ENCODE results near the gene AKAP3.

DNA sequence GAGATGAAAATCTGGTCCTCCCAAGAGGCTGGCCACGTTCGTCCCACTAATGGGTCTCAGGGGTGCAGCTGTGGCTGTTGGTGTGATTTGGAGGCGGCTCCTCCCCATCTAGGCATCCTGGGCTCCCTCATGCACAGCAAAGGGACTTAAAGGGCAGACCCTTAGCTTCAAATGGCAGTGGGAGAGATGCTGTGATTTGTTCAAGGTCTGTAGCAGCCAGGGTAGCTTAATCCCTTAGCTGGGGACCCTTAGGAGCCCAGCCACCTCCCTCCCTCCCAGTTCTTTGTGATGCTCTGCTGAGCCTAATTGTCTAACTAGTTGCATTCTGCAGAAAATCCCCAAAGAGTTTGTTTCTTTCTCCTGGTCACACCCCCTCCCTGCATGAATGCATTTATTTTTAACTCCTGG, 68.6 kb downstream of the AKAP3 start:
- TF ChIP-seq, protein P1, sequence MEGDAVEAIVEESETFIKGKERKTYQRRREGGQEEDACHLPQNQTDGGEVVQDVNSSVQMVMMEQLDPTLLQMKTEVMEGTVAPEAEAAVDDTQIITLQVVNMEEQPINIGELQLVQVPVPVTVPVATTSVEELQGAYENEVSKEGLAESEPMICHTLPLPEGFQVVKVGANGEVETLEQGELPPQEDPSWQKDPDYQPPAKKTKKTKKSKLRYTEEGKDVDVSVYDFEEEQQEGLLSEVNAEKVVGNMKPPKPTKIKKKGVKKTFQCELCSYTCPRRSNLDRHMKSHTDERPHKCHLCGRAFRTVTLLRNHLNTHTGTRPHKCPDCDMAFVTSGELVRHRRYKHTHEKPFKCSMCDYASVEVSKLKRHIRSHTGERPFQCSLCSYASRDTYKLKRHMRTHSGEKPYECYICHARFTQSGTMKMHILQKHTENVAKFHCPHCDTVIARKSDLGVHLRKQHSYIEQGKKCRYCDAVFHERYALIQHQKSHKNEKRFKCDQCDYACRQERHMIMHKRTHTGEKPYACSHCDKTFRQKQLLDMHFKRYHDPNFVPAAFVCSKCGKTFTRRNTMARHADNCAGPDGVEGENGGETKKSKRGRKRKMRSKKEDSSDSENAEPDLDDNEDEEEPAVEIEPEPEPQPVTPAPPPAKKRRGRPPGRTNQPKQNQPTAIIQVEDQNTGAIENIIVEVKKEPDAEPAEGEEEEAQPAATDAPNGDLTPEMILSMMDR (IDR thresholded peaks at IDR 0.05): no peak
- TF ChIP-seq EP300 (IDR thresholded peaks at IDR 0.05): no peak
